SK-N-SH treated with all-trans-retinoic acid at 6 μM for 48 hours (cell line): ENCODE results near the gene PALLD.

Experiments
- ATAC-seq: fragments of 200-7000 bp; cut with Tn5 transposase; 3 replicates; pipeline ENCODE4 v1.9.1; 2020; ENCODE audit warnings: mild to moderate bottlenecking, moderate library complexity
- ARNTL ChIP-seq: fragments of 450-650 bp; formaldehyde crosslinking; IDR thresholded peaks from 2 replicates; pipeline ENCODE4 v1.5.0; 2020; ENCODE audit warnings: low read depth, mild to moderate bottlenecking, moderate library complexity, borderline replicate concordance
- BACH2 ChIP-seq: fragments of 250-450 bp; sonication (Bioruptor Pico); IDR thresholded peaks from 2 replicates; pipeline ENCODE4 v1.9.0; 2021; ENCODE audit warnings: mild to moderate bottlenecking, borderline replicate concordance
- CSDC2 ChIP-seq: fragments of 250-450 bp; sonication (Bioruptor Pico); IDR thresholded peaks from 2 replicates; pipeline ENCODE4 v1.5.0; 2020; ENCODE audit warnings: mild to moderate bottlenecking, moderate library complexity
- ESRRG ChIP-seq: fragments of 250-450 bp; sonication (Bioruptor Pico); IDR thresholded peaks from 2 replicates; pipeline ENCODE4 v1.6.1; 2021; ENCODE audit warnings: mild to moderate bottlenecking
- GLIS3 ChIP-seq: fragments of 250-450 bp; sonication (Bioruptor Pico); IDR thresholded peaks from 2 replicates; pipeline ENCODE4 v1.5.0; 2020; ENCODE audit warnings: mild to moderate bottlenecking, moderate library complexity
- ISL1 ChIP-seq: fragments of 250-450 bp; sonication (Bioruptor Pico); IDR thresholded peaks from 2 replicates; pipeline ENCODE4 v2.1.2; 2022; ENCODE audit warnings: mild to moderate bottlenecking, moderate library complexity
- OSR1 ChIP-seq: fragments of 250-450 bp; sonication (Bioruptor Pico); IDR thresholded peaks from 2 replicates; pipeline ENCODE4 v1.8.0; 2022; ENCODE audit warnings: moderate library complexity, mild to moderate bottlenecking, inconsistent platforms
- PPARA ChIP-seq: fragments of 250-450 bp; sonication (Bioruptor Pico); IDR thresholded peaks from 2 replicates; pipeline ENCODE4 v1.5.0; 2020; ENCODE audit warnings: mild to moderate bottlenecking, borderline replicate concordance
- RARB ChIP-seq: fragments of 250-450 bp; sonication (Bioruptor Pico); IDR thresholded peaks from 2 replicates; pipeline ENCODE4 v1.8.0; 2021; ENCODE audit warnings: mild to moderate bottlenecking, moderate library complexity
- SNAI2 ChIP-seq: fragments of 250-450 bp; sonication (Bioruptor Pico); IDR thresholded peaks from 2 replicates; pipeline ENCODE4 v1.5.0; 2020; ENCODE audit warnings: mild to moderate bottlenecking, moderate library complexity
- TOX ChIP-seq: fragments of 250-450 bp; sonication (Bioruptor Pico); IDR thresholded peaks from 2 replicates; pipeline ENCODE4 v1.8.0; 2021; ENCODE audit warnings: mild to moderate bottlenecking, moderate library complexity, borderline replicate concordance
- ZC3H10 ChIP-seq: fragments of 250-450 bp; sonication (Bioruptor Pico); IDR thresholded peaks from 2 replicates; pipeline ENCODE4 v1.5.1; 2021; ENCODE audit warnings: mild to moderate bottlenecking, moderate library complexity
- ZFP3 ChIP-seq: fragments of 250-450 bp; sonication (Bioruptor Pico); IDR thresholded peaks from 2 replicates; pipeline ENCODE4 v1.5.0; 2020; ENCODE audit warnings: mild to moderate bottlenecking, moderate library complexity
- ZFP30 ChIP-seq: fragments of 450-650 bp; formaldehyde crosslinking; IDR thresholded peaks from 2 replicates; pipeline ENCODE4 v1.5.0; 2022; ENCODE audit warnings: mild to moderate bottlenecking, moderate library complexity
- ZNF565 ChIP-seq: fragments of 450-650 bp; formaldehyde crosslinking; conservative IDR thresholded peaks from 2 replicates; pipeline ENCODE4 v1.5.0; 2020; ENCODE audit warnings: low read depth, mild to moderate bottlenecking, moderate library complexity
- ZNF70 ChIP-seq: fragments of 450-650 bp; formaldehyde crosslinking; IDR thresholded peaks from 2 replicates; pipeline ENCODE4 v1.5.0; 2020; ENCODE audit warnings: mild to moderate bottlenecking, moderate library complexity
- TF ChIP-seq, protein P1 (sequence below): fragments of 250-450 bp; sonication (Bioruptor Pico); IDR thresholded peaks from 2 replicates; pipeline ENCODE4 v1.5.0; 2020; ENCODE audit warnings: mild to moderate bottlenecking, moderate library complexity
- TF ChIP-seq, protein P2 (sequence below): fragments of 250-450 bp; sonication (Bioruptor Pico); IDR thresholded peaks from 2 replicates; pipeline ENCODE4 v1.8.0; 2021; ENCODE audit warnings: low read depth, mild to moderate bottlenecking, moderate library complexity, borderline replicate concordance
- TF ChIP-seq, protein P3 (sequence below): fragments of 250-450 bp; sonication (Bioruptor Pico); IDR thresholded peaks from 2 replicates; pipeline ENCODE4 v1.5.1; 2021; ENCODE audit warnings: mild to moderate bottlenecking, moderate library complexity
- TF ChIP-seq, protein P4 (sequence below): fragments of 250-450 bp; sonication (Bioruptor Pico); IDR thresholded peaks from 2 replicates; pipeline ENCODE4 v1.5.1; 2020; ENCODE audit warnings: low read depth, mild to moderate bottlenecking, moderate library complexity
- TF ChIP-seq, protein P5 (sequence below): fragments of 250-450 bp; sonication (Bioruptor Pico); IDR thresholded peaks from 2 replicates; pipeline ENCODE4 v1.8.0; 2020; ENCODE audit warnings: mild to moderate bottlenecking, moderate library complexity, borderline replicate concordance

PALLD gene

DNA sequence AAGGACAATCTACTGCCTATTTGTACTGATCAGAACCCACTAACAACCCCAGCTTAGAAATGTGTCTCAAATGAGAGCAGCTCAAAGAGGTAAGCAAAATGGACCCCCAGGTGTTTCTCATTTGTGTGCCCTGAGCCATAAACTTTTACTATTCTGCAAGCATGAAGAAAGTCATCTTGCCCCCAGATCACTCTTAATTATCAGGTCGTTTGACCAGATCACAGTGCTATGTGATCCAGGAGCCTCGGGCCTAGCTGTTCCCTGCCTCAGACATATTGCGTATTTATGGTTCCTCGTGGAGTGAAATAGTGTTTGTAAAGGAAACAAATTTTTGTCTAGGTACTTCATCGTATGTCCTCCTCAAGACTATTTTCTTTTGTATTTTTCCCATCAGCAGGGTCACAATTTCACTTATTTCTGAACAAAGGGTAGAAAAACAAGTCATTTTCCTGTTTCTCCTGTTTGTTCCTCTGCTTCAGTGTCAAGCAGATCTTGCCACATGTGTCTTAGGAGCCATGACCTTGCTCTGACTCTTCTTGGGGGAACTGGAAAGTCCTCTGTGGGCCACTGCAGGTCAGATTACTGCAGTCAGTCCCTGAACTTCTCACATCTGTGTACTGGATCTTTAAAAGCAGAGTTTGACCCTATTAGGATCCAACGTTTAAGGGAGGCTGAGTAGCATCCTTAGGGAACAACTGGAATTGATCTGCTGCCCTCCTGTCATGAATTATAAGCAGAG, 194.9 kb downstream of the PALLD start:
- TF ChIP-seq CSDC2 (CRISPR knock-in tag) = no peak
- TF ChIP-seq, protein P1, sequence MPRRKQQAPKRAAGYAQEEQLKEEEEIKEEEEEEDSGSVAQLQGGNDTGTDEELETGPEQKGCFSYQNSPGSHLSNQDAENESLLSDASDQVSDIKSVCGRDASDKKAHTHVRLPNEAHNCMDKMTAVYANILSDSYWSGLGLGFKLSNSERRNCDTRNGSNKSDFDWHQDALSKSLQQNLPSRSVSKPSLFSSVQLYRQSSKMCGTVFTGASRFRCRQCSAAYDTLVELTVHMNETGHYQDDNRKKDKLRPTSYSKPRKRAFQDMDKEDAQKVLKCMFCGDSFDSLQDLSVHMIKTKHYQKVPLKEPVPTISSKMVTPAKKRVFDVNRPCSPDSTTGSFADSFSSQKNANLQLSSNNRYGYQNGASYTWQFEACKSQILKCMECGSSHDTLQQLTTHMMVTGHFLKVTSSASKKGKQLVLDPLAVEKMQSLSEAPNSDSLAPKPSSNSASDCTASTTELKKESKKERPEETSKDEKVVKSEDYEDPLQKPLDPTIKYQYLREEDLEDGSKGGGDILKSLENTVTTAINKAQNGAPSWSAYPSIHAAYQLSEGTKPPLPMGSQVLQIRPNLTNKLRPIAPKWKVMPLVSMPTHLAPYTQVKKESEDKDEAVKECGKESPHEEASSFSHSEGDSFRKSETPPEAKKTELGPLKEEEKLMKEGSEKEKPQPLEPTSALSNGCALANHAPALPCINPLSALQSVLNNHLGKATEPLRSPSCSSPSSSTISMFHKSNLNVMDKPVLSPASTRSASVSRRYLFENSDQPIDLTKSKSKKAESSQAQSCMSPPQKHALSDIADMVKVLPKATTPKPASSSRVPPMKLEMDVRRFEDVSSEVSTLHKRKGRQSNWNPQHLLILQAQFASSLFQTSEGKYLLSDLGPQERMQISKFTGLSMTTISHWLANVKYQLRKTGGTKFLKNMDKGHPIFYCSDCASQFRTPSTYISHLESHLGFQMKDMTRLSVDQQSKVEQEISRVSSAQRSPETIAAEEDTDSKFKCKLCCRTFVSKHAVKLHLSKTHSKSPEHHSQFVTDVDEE (CRISPR knock-in tag) = no peak
- no peak for TF ChIP-seq TOX (CRISPR knock-in tag)
- TF ChIP-seq, protein P2, sequence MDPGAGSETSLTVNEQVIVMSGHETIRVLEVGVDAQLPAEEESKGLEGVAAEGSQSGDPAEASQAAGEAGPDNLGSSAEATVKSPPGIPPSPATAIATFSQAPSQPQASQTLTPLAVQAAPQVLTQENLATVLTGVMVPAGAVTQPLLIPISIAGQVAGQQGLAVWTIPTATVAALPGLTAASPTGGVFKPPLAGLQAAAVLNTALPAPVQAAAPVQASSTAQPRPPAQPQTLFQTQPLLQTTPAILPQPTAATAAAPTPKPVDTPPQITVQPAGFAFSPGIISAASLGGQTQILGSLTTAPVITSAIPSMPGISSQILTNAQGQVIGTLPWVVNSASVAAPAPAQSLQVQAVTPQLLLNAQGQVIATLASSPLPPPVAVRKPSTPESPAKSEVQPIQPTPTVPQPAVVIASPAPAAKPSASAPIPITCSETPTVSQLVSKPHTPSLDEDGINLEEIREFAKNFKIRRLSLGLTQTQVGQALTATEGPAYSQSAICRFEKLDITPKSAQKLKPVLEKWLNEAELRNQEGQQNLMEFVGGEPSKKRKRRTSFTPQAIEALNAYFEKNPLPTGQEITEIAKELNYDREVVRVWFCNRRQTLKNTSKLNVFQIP (CRISPR knock-in tag) = no peak
- no peak for TF ChIP-seq SNAI2
- no peak for TF ChIP-seq ARNTL
- TF ChIP-seq, protein P3, sequence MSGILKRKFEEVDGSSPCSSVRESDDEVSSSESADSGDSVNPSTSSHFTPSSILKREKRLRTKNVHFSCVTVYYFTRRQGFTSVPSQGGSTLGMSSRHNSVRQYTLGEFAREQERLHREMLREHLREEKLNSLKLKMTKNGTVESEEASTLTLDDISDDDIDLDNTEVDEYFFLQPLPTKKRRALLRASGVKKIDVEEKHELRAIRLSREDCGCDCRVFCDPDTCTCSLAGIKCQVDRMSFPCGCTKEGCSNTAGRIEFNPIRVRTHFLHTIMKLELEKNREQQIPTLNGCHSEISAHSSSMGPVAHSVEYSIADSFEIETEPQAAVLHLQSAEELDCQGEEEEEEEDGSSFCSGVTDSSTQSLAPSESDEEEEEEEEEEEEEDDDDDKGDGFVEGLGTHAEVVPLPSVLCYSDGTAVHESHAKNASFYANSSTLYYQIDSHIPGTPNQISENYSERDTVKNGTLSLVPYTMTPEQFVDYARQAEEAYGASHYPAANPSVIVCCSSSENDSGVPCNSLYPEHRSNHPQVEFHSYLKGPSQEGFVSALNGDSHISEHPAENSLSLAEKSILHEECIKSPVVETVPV (CRISPR knock-in tag) = no peak
- no peak for TF ChIP-seq RARB (CRISPR knock-in tag)
- no peak for TF ChIP-seq ZNF70
- TF ChIP-seq BACH2 = no peak
- TF ChIP-seq, protein P4, sequence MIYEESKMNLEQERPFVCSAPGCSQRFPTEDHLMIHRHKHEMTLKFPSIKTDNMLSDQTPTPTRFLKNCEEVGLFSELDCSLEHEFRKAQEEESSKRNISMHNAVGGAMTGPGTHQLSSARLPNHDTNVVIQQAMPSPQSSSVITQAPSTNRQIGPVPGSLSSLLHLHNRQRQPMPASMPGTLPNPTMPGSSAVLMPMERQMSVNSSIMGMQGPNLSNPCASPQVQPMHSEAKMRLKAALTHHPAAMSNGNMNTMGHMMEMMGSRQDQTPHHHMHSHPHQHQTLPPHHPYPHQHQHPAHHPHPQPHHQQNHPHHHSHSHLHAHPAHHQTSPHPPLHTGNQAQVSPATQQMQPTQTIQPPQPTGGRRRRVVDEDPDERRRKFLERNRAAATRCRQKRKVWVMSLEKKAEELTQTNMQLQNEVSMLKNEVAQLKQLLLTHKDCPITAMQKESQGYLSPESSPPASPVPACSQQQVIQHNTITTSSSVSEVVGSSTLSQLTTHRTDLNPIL (CRISPR knock-in tag) = no peak
- no peak for TF ChIP-seq OSR1 (CRISPR knock-in tag)
- ATAC-seq = no peak

DNA sequence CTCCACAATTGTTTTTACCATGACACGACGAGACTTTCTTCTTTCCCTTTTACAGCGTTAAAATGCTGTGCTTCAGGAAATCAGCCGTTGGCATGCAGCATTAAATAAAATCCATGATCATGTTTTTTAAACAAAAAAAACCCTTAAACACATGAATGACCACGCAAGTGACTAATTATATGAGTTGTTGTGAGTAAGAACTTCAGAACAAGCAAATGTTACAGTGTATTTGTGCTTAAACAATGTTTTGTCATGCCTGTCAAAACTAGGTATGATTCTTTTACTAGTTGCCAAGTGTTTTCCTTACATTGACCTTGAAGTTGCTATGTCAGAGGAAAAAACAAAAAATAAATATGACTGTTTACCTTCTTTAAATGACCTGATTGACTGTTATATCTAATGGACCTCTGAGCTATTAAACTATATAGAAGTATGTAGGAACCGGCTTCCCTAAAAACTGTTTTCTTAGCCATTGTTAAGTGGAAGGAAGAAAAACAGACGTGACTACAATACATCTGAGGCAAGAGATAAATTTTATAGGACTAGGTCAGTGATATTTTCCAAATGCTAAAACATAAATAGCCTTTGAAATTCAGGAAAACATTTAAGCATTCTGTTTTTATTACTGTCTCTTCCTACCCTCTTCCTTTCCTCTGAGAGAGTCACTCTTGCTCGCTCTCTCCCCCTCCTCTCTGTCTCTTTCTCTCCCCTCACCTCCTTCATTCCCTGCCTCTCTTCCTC, 197.1 kb downstream of the PALLD start:
- no peak for ATAC-seq
- TF ChIP-seq PPARA (CRISPR knock-in tag) (no peak), CSDC2 (CRISPR knock-in tag) (no peak), ZNF565 (CRISPR knock-in tag) (no peak), ZFP30 (CRISPR knock-in tag) (no peak), ESRRG (CRISPR knock-in tag) (no peak), ISL1 (CRISPR knock-in tag) (no peak), ZC3H10 (CRISPR knock-in tag) (no peak), ZFP3 (CRISPR knock-in tag) (no peak), RARB (CRISPR knock-in tag) (no peak), BACH2 (no peak), ZNF70 (no peak), ARNTL (no peak), GLIS3 (no peak), TOX (CRISPR knock-in tag) (no peak), SNAI2 (no peak)
- TF ChIP-seq, protein P2 (CRISPR knock-in tag) = no peak
- TF ChIP-seq, protein P5, sequence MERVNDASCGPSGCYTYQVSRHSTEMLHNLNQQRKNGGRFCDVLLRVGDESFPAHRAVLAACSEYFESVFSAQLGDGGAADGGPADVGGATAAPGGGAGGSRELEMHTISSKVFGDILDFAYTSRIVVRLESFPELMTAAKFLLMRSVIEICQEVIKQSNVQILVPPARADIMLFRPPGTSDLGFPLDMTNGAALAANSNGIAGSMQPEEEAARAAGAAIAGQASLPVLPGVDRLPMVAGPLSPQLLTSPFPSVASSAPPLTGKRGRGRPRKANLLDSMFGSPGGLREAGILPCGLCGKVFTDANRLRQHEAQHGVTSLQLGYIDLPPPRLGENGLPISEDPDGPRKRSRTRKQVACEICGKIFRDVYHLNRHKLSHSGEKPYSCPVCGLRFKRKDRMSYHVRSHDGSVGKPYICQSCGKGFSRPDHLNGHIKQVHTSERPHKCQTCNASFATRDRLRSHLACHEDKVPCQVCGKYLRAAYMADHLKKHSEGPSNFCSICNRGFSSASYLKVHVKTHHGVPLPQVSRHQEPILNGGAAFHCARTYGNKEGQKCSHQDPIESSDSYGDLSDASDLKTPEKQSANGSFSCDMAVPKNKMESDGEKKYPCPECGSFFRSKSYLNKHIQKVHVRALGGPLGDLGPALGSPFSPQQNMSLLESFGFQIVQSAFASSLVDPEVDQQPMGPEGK = no peak
- TF ChIP-seq, protein P1 (CRISPR knock-in tag) = no peak
- TF ChIP-seq, protein P4 (CRISPR knock-in tag) = no peak
